ENCODE results near the gene CHMP4B.

Gene CHMP4B

DNA sequence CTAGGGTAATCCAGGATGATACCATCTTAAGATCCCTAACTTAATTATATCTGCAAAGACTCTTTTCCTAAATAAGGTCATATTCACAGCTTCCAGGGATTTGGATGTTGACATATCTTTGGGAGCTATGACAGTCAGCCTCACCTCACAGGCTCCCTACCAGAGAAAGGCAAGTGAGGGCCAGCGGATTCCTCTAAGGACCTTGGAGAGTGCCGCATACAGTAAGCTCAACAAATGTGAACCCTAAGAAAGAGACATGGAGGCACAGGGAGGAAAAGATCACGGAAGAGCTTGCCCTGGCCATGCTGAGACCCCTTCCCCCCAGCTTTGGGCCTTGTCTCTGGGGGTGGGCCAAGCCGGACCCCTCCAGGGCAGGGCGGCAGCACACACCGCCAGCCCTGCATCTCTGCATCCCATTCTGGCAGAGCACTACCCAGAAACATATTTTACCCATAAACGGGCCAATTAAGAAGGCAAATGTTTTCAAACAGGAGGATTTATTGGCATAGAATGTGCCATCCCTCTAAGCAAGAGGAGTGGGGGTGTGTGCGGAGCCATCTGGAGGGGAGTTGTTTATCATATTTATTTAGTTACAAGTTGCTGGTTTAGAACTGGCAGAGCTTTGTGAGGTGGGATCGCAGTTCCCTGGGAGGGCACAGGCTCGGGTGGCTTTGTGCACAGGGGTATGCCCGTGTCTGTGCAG, 55.4 kb downstream of the CHMP4B start:
- DNase-seq: no peak

DNA sequence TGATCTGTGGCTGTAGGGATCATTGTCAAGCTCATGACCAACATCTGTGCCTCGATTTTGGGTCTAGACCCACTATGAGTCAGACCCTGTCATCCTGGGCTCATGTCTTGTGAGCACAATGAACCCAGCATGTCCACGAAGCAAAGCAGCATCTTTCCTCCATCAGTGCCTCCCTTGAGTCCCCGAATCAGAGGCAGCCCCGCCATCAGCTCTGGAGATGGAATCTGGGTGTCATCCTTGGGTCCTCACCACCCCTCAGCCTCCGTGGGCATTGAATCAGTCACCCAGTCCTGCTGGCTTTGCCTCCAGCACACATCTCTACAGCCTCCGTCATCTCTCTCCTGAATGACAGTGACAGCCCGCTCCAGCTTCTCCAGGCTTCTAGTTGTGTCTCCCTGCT, 56.9 kb downstream of the CHMP4B start:
- DNase-seq: no peak

DNA sequence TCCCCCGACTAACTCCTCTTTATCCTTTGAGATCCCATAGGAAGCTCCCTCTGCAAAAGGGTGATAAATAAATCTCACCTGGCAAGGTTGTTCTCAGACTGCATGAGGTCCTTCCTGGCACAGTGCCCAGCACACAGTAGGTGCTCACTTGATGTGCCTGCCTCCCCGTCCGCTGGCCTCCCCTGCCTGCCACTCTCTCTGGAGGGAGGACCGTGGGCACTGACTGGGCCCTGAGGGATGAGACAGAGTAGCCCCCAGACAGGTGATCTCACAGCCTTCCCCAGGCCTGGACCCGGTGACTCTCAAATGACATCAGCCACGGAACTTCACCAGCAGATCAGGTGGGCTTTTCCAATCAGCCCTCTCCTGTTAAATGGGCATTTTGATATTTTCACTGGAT, 57.4 kb downstream of the CHMP4B start:
- no peak for DNase-seq

DNA sequence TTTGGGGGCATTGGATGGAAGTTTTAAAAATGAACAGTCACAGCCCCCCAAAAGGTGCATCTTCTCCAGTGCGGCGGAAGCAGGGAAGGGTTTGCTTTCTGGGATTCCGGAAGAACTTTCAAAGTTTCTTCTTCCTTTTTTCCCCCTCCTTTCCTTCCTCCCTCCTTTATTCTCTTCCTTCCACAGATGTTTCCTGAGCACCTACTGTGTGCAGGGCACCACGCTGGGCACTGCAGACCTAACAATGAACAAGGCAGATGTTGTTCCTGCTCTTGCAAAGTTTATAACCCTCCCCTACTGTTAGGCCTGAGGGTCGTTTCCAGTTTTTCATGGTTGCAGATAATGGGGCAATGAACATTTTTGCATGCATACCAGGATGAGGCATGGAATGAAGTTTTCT, 58.1 kb downstream of the CHMP4B start:
- DNase-seq: no peak

DNA sequence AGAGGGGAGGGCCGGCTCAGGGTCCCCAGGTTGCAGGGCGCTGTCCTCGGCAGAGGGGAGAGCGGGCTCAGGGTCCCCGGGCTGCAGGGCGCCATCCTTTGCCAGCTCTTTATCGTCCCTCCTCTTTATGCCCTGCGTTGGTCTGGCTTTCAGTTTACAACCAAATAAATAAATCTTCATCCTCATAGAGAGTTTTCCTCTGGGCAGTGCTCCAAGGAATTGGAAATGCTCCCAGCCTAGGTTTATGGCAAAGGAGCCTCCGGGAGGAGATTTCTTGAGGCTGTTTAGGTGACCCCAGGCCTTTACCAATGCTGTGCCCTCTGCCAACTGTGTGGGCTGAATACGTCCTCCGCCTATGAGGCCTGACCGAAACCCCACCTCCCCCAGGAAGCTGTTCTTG, 60.2 kb downstream of the CHMP4B start:
- DNase-seq: no peak

DNA sequence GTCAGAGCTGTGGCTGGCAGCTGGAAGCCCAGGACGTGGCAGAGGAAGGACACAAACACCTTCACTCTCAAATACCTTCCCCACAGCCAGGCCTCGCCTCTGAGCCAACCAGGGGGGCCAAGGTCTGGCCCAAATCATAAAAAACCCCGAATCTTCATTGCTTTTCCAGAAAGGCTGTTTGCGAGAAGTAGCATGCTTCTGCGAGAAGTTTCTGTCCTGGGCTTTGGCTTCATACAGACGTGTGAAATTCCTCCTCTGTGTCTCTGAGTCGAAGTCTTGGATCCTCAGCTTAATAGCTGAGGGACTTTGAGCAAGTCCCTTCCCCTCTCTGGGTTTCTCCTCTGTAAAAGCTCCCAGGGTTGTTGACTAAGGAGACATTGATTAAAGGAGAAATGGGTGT, 63.0 kb downstream of the CHMP4B start:
- no peak for DNase-seq

DNA sequence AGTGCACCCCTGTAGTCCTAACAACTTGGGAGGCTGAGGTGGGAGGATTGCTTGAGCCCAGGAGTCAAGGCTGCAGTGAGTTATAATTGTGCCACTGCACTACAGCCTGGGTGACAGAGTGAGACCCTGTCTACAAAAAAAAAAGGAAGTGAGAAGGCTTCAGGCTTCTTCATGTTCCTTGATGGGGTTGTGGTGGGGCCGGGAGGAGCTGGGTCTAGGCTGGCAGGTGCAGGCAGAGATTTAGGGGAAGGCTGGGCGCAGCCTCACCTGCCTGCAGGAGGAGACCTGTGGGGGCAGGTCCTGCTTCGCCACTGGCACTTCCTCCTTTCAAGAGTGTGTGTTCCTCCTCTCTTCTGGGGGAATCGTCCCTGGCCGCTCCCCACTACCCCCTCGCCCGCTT, 63.9 kb downstream of the CHMP4B start:
- no peak for DNase-seq

DNA sequence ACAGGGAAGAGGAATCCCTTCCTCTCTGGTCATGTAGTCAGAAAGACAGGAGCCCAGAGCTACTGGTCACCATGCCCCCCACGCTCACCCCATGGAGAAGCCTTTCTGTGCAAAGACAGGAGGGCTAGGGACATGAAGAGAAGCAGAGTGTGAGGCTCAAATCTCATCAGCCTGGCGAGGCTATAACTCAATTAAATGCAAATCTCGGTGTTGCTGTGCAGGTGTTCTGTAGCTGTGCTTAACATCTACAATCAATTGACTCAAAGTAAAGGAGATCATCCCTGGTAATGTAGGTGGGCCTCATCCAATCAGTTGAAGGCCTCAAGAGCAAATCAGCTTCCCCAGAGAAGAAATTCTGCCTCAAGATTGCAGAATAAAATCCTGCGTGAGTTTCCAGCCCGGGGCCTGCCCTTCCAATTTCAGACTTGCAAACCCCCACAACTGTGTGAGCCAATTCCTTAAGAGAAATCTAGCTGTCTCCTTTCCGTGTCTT, 64.4 kb downstream of the CHMP4B start:
- no peak for DNase-seq

DNA sequence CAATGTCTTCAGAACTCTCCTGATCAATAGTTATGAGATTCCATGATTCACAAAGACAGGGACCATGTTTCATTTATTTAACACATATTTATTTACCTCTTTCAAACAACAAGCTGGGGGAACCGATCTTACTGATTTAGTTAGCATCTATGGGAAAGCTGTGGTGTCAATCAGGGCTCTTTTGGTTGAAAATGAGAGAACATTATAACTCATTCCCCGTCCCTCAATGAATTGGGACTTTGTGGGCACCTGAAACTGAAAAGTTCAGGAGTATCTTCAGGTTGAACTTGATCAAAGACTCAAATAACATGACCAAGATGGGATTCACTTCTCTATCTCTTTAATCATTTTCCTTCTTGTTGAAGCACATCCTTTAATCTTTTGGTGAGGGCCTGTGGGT, 67.4 kb downstream of the CHMP4B start:
- DNase-seq: no peak

DNA sequence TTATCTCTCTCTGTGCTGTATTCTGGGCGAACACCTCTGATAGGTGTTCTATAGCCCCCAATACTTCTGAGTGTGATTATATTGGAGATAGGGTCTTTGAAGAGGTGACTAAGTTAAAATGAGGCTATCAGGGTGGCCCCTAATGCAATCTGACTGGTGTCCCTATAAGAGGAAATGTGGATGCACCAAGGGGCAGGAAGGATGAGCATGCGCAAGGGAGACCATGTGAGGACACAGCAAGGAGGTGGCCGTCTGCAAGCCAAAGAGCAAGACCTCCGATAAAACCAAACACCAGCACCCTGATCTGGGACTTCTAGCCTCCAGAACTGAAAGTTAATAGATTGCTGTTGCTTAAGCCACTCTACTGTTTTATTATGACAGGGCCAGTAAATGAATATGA, 69.2 kb downstream of the CHMP4B start:
- no peak for DNase-seq

DNA sequence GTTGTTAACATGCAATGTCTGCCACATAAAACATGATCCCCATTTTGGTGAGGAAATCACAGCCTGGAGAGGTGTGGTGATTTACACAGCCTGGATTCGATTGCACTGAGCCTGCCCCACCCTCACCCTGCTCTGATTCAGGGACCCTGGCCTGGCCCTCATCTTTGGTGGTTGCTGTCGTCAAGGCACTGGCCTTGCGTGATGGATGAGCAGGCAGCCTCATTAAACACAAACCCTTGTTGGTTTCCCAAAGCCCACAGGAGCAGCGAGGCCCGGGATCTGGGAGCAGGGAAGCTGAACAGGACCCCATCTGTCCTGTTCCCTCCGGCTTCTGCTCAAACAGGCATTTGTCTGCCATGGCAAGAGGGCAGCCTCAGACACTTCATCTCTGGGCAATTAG, 70.8 kb downstream of the CHMP4B start:
- DNase-seq: no peak

DNA sequence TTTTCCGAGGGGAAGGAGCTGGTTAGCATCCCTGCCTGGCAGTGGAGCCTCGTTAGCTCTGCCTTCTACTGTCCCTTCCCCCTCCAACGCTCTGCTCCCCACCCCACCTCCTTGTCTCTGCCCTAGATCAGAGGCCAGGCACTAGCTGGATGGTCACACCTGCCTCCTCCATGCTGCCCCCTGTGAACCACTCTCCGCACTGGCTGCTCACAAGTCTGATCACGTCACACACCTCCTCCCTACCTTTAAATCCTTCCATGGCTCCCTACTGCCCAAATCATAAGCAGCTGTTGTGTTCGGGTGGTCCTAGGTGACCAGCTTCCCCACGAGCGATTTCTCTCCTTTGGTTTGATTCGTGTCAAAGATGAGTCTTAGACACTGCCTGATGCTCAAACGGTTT, 71.3 kb downstream of the CHMP4B start:
- DNase-seq: no peak

DNA sequence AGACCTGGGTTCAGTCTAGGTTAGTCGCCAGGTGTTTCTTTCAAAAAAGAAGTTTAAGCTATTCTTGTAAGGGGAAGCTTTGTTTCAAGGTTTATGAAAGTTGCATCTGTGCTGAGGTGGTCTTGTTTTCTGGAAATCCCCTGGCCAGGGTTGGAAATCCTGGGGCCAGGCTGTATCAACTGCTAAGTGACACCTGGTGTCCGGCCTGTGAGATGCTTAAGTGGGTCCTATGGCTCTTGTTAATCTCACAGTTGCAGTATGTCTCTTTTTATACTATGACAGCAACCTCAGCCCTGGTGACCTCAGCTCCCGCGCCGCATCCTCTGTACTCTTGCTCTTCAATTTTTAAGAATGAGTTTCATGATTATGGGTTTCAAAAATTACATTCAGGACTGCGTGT, 72.0 kb downstream of the CHMP4B start:
- DNase-seq: no peak

DNA sequence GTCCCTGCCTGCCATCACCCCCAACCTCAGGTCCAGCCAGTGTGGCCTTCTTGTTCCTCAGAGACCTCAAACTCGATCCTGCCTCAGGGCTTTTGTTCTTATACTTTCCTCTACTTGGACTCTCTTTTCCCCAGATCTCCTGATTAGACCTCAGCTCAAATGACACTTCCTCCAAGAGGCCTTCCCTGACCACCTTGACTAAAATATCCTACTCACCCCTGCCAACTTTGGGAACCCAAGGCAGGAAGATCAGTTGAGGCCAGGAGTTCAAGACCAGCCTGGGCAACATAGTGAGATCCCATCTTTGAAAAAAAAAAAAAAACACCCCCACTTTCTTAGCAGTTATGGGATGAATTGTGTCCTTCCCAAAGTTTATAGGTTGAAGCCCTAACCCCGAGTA, 73.5 kb downstream of the CHMP4B start:
- no peak for DNase-seq

DNA sequence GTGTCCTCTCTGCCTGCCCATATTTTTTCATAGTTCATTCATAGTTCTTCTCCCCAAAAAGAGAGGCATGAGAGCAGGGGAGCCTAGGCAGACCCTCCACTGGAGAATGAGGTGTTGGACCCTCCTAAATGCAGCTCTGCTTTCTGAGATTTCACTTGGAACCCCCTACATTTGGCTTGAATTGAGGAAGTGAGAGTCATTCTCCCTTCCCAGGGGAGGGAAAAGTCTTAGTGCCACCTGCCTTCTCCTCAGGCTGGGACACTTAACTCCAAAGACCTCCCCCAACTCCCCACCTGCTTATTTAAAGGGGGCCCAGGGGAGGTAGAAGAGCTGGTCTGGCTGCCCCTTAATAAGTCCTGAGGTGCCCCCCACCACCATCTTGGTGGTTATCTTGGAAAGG, 78.2 kb downstream of the CHMP4B start:
- DNase-seq: no peak

DNA sequence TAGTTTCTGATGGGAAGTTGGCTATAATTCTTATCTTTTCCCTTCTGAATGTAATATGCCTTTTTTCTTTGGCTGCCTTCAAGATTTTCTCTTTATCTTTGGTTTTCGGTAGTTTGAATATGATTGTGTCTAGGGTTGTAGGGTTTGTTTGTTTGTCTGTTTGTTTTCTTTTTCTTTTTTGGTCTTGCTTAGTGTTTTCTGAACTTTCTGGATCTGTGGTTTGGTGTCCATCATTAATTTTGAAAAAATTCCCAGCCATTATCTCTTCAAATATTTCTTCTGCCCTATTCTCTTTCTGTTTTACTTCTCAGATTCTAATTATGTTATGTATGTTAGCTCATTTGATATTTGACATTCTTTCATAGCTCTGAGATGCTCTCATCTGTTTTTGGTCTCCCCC, 79.4 kb downstream of the CHMP4B start:
- DNase-seq: no peak

DNA sequence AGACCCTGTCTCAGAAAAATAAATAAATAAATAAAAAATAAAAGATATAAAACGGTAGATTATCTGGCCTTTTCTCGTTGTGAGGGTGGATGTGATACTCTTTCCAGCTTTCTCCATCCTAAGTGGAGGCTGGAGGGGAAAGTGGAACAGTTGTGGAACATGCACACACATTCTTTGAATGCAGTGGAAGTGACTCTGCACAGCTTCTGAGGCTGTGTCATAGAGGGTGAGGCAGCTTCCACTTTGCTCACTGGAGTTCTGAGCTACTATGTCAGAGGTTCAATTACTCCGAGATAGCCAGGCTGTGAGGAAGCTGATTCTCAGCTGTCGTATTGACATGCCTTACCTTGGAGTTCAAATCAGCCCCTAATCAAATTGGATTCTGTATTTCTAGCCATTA, 82.2 kb downstream of the CHMP4B start:
- no peak for DNase-seq

DNA sequence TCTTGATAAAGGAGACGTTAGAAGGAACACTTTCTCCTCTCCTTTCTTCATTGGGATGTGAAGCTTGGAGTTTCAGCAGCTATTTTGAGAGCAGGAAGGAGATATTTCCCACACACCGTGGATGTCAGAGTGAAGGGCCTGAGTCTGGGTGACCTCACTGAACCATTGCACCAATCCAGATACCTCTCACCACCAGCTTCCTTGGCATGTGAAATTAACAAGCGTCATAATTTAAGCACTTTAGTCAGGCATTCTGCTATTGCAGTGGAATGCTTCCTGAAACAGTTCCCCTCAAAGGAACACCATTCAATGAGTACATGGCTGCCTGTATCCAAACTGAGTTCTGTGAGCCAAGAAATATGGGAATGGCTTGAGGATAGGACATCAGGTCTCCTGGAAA, 83.7 kb downstream of the CHMP4B start:
- no peak for DNase-seq

DNA sequence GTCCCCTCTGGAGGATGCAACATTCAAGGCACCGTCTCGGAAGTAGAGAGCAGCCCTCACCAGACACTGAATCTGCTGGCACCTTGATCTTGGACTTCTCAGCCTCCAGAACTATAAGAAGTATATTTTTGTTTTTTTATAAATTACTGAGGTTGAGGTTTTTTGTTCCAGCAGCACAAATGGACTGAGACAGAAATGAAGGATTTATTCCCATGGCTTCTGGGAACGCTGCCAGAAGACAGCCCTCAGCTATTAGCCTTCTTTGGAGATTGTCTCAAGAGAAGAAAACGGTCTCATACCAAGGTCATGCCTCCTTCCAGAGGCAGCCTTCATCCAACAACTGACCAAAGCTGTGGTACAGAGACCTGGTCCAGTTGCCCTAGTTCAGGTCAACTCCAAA, 85.4 kb downstream of the CHMP4B start:
- no peak for DNase-seq

DNA sequence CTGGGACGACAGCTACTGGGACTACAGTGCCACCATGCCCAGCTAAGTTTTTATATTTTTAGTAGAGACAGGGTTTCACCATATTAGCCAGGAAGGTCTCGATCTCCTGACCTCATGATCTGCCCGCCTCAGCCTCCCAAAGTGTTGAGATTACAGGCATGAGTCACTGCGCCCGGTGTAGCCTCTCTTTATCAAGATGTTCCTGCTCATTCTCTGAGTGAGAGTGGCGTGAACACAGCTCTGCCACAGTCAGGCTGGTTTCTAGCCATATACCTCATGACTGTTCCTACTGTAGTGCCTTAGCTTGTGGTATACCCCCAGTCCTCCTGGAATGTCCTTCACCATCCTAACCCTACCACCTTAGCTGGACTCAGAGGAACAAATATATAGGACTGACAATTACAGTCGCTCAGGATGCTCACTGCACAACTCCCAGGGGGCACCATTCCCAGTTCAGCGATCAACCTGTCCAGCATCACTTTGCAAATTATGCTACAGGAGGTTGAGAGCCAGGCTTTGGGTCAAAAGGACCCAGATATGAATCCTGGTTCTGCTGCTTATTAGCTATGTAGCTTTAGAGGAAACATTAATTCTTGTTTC, 86.3 kb downstream of the CHMP4B start:
- peak; percentile 33 for DNase-seq

DNA sequence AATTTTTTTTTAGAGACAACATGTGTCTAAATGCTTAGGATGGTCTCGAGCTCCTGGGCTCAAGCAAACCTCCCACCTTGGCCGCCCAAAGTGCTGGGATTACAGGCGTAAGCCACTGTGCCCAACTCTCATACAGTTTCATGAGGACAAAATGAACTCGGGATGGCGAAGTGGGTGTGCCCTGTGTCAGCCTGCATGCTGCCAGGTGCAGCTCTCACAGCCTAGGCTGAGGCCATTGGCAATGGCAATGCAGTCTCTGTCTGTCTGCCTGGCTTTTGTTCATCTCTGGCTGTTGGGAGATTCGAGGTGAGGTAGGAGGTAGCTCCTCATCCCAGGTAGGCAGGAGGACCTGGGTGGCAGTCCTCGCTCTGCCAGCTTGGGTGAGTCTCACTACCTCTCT, 88.0 kb downstream of the CHMP4B start:
- DNase-seq: no peak

DNA sequence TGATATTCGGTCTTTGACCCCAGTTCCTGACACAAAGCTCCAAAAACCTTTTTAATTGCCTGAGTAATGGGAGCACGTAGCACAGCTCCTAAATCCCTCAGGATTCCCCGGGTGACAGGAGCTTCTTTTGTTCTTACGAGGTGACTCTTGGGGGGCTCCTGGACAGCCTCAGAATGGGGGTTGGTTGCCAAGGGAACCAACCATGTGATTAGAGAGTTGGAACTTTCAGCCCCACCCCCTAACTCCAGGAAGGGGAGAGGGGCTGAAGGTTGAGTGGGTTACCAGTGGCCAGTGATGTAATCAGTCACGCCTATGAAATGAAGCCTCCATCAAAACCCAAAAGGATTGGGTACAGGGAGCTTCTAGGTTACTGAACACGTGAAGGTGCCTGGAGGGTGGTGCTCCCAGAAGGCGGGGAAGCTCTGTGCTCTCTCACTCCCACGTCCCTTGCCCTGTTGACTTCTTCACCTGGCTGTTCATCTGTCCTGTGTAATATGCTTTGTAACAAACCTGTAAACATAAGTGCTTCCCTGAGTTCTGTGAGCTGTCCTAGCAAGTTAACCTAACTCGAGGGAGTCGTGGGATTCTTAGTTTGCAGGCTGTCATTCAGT, 89.5 kb downstream of the CHMP4B start:
- DNase-seq: no peak

DNA sequence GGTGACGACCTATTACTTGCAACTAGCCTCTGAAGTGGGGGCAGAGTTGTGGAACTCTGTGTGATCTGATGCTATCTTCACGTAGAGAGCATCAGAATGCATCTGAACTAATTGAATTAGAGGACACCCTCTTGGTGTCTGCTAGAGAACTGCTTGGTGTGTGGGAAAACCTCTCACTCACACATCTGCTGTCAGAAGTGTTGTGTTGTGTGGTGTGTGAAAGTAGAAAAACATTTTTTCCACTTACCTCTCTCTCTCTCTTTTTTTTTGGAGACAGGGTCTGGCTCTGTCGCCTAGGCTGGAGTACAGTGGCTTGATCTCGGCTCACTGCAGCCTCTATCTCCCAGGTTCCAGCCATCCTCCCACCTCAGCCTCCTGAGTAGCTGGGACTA, 90.0 kb downstream of the CHMP4B start:
- DNase-seq: peak; percentile 7

DNA sequence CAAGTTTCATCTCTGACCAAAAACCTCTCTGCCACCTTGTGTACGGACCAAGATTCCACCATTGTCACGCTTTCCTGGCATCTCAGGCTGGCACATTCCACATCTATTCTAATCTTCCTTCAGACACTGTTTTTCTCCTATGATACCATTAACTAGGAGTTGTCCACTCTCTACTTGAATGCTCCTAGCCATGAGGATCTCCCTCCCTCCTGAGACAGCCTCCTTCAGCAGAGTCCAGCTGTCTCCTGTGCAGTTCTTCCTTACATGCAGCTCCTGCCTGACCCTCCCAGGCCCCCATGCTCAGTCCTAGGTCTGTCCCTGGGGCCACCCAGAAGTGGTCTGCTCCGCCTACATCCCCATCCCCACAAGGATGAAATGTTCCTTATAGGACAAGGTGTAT, 90.9 kb downstream of the CHMP4B start:
- no peak for DNase-seq

Measured in hematopoietic multipotent progenitor cell treated with erythropoietin and hydrocortisone succinate and interleukin-3 and kit ligand, for 4 days (in vitro differentiated cells).